SKM-1 (cell line): ENCODE measurements around the gene ARL4A.
"Not testable (repeated sequence)": the region's sequence is repeated elsewhere in the genome, so short reads cannot be mapped to it uniquely, and the experiment has no call there.

Experiments
- DNase-seq: peaks from one replicate; lab custom pipeline; 2025; ENCODE audit not compliant: unreplicated experiment; lab: John Stamatoyannopoulos, UW

Gene ARL4A, protein sequence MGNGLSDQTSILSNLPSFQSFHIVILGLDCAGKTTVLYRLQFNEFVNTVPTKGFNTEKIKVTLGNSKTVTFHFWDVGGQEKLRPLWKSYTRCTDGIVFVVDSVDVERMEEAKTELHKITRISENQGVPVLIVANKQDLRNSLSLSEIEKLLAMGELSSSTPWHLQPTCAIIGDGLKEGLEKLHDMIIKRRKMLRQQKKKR

DNA sequence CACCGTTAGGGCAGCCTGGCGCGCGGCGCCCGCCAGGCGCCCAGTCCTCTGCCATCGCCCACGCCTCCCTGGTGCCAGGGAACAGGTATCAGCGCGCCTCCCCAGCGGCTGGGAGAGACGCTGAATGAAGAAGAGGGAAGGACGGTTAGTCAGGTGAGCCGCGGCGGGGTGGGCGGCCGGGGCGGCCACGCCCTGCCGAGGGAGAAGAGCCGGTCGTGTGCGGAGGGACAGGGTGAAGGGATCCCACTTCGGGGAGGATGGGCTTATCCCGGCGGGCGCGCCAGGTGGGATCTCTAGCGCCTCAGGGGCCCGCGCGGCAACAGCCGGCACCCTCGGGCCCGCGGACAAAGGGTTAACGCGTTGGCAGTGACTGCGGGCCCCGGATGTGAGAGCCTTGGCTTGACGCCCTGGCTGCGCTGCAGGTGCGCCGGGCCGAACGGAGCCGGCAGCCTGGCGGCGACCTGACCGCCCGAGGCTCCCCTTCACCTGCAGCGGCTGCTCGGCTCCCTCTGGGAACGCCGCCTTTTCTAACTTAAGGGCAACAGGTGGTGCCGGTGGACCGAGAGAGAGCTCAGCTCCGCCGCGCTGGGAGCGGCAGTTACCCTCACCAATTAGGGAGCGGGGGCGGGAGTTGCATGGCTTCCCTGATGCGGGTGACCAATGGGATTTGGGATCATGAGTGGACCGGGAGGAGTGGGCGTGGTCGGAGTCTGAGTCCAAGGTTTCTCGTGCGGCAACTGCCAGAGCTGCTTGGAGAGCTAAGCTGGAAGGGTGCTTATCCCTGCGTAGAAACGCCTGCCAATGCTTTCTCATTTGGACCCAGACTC is at the start of gene ARL4A:
Gene ARL4A (plus strand): TSS at position 743 of the 827 bp plus-strand sequence. CDS start 622 bp downstream, outside the sequence.
- peak; percentile 95 for DNase-seq

GRCh38 chr7:12637819-12638592 is 49.4 kb upstream of the ARL4A start:
- DNase-seq: peak; percentile 38

DNA sequence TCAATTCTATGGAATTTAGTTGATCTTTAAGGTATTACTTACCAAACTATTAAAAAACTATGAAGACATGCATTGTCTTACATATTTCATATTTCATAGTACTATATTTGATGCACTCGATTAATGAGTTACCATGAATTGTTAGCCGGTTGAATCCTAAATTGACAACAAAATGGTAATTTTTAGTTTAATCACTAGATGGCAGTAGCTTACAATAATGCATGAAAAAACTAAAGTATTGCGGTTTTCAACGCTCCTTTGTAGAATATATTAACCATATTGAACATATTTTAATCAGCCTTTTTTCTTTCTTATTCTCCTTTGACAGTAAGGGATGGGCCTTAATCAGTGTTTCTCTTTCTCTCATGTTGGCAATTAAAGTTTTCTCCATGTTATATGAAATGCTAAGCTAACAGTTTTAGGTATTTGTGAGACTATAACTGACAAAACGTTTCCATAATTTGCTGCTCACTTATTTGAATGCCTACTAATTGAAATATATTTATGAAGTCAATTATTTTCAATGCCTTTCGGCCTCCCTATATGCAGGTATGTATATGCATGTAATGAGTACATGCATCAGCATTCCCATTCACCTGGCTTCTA is 48.5 kb upstream of the ARL4A start:
- peak; percentile 27 for DNase-seq

GRCh38 chr7:12640299-12641096 is 46.9 kb upstream of the ARL4A start:
- DNase-seq: no peak

GRCh38 chr7:12641196-12641595 is 46.2 kb upstream of the ARL4A start:
- DNase-seq: no peak

DNA sequence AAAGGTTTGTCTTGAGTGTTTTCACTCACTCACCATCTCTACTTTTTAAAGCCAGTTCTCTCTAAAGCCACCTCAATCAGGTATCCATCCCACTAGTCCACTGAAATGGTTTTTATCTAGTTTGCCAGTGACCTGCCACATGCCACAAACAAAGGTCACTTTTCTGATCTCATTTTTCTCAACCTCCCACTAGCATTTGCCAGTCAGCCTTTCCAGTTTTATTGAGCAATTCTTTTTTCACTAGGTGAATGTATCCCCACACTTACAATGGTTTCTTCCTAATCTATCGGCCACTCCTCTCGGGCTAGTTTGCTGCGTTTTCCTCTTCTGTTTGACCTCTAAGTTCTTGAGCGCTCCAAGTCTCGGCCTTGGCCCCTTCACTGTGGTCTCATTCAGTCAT is 44.9 kb upstream of the ARL4A start:
- DNase-seq: no peak

- DNase-seq: no peak
Measured at GRCh38 chr7:12643001-12643643, 44.3 kb upstream of the ARL4A start.

DNA sequence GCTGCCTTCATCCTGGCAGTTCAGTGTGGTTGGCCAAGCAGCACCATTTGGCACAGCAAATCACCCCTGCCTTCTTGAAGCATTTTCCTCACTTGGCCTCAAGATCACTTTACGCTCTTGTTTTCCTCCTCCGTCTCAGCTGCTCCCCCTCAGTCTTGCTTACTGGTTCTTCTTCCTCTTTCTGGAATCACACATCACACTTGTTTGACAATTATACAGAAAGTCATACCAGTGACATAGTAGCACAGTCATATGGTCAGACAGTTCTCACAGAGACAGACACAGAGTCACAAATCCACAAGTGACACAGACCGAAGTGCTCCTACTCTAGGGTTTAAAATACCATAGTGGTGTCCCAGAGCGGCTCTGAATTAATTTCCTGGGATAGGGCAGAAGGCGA is 43.8 kb upstream of the ARL4A start:
- DNase-seq: no peak

DNA sequence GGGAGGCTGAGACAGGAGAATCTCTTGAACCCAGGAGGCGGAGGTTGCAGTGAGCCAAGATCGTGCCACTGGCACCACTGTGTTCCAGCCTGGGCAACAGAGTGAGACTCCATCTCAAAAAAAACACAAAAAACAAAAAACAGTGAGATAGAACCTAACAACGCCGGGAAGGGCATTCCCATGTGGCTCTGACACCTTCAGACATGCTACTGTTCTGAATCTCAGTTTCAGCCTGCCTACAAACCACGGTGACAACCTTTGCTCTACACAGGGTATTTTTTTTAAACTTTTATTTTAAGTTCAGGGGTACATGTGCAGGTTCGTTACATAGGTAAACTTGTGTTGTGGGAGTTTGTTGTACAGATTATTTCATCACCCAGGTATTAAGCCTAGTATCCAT is 42.2 kb upstream of the ARL4A start:
- DNase-seq: not testable (repeated sequence)

GRCh38 chr7:12646139-12646538 is 41.3 kb upstream of the ARL4A start:
- DNase-seq: no peak

DNA sequence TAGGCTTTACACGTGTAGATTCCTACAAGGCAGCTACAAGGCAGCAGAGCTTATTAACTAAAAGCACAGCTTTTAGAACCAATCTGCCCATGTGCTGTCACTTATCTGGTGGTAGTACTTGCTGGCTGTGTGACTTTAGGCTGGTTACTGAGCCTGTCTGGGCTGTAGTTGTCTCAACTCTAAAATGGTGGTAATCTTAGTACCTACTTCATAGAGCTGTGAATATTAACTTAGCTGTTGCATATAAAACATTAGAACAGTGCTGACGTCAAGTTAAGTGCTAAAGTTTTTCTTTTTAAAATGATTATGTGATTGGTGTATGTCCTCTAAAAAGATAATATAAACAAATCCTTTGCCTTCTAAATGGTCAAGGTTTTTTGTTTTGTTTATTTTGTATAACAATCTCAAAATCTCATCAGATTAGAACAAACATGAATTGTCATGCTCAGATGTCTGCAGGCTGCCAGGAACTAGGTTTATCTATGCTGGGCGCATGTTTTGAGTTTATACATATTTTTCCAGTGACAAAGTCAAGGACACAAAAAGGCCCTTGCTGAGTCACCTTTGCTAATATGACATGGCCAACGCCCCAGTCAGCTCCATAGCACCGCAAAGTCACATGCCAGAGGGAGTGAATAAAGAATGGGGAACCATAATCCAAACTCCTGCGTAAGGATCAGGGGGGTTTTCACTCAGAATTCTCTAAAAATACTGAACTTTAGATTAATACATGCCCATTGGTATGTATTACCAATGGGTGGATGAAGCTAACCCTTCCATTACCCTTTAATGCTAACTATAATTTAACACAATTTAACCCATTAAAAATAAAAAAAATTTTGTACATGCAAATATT is 39.8 kb upstream of the ARL4A start:
- DNase-seq: no peak

GRCh38 chr7:12648704-12649261 is 38.6 kb upstream of the ARL4A start:
- DNase-seq: no peak

DNA sequence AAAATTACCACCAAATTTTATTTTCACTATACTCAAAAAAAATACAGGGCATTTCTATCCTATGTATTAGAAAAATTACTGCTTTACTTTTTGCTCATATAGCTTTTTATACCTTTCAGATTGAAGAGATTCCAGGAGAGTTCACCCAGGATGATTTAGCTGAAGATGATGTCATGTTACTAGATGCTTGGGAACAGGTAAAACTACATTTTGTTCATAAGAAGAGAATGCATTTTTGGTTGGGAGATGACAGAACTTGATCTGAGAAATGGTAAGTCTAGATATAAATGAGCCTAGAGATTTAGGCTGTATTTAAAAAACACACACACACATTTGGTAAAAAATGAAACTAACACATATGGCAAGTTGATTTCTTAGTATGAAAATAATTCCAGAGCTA is 38.1 kb upstream of the ARL4A start:
- no peak for DNase-seq

- DNase-seq: no peak
Measured at GRCh38 chr7:12650080-12650479, 37.4 kb upstream of the ARL4A start.

- no peak for DNase-seq
Measured at GRCh38 chr7:12653110-12653509, 34.3 kb upstream of the ARL4A start.

DNA sequence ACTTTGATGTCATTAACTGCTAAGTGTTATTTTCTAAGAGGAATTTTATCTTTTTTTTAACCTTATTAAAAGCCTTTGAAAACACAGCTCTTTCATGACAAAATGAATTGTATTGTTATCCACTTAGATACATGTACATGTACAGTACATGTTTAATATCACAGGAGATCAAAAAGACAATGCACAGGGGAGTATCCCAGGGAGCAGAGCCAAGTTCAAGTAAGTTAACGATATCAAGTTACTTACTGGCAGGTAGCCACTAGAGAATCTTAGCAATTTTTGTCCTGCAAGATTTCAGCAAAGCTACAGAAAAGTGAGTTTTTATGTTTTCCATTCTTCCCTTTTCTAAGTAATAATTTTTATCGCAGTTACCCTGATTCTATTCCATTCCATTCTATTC is 33.9 kb upstream of the ARL4A start:
- no peak for DNase-seq

- DNase-seq: no peak
Measured at GRCh38 chr7:12655161-12655560, 32.3 kb upstream of the ARL4A start.

DNA sequence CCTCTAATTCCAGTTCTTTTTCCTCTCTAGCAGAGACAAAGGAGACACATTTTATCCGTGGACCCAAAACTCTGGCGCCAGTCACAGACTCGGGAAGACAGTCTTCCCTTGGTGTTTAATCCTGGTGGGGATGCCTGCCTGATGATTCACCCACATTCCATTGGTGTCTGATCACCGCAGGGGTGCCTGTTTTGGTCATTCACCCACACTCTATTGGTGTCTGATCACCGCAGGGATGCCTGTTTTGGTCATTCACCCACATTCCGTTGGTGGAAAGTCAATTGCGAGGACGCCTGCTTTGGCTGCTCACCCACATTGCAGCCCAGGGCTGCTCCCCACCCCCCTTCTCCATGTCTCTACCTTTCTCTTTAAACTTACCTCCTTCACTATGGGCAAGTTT is 27.0 kb upstream of the ARL4A start:
- DNase-seq: not testable (repeated sequence)

GRCh38 chr7:12660986-12661385 is 26.4 kb upstream of the ARL4A start:
- DNase-seq: not testable (repeated sequence)
